ENCODE measurements around the gene C2. TPM values are rescaled to one million over a fixed set of nuclear protein-coding genes. Genes with fewer than 3 reads are reported as not detected.
"Not testable (repeated sequence)": the region's sequence is repeated elsewhere in the genome, so short reads cannot be mapped to it uniquely, and the experiment has no call there.

Gene C2
- total RNA-seq, 4 donors from 2014 or later = 3.3 to 33.4 (median 14.4) TPM

GRCh38 chr6:31979238-31979898 lies 51.9 kb downstream of the C2 start:
- Histone ChIP-seq H3K9me3 (no peaks in the 10 kb centered on the region), H3K36me3 (peaks cover 0 to 25% of the 10 kb centered on the region in 2 donors), H3K4me1 (peaks cover 0 to 25% (median 0%) of the 10 kb centered on the region in 3 donors), H3K4me3 (no peak overlapping the region), H3K27me3 (no peaks in the 10 kb centered on the region), H3K27ac (no peak overlapping the region)
- WGBS, 2 donors (ENCODE audit: low coverage in 1 of 2) = 90 to 92% methylated on average over 2 to 3 of the region's 3 CpGs
- TF ChIP-seq POLR2A (IDR thresholded peaks at IDR 0.05) (no peak), POLR2AphosphoS5 (IDR thresholded peaks at IDR 0.05) (no peak), CTCF (IDR thresholded peaks at IDR 0.05) (no peak), EP300 (IDR thresholded peaks at IDR 0.05) (no peak)
- no peak for ATAC-seq

GRCh38 chr6:31980195-31980876 lies 52.8 kb downstream of the C2 start:
- WGBS, 2 donors (ENCODE audit: low coverage in 1 of 2) = 89 to 100% methylated on average over 2 to 3 of the region's 13 CpGs
- H3K9me3 ChIP-seq, H3K4me3 ChIP-seq, H3K27ac ChIP-seq, H3K27me3 ChIP-seq, ATAC-seq: not testable (repeated sequence)
- peaks cover 0 to 20% (median 0%) of the 10 kb centered on the region in 3 donors for H3K4me1 ChIP-seq
- peaks cover 0 to 21% of the 10 kb centered on the region in 2 donors for H3K36me3 ChIP-seq

GRCh38 chr6:31980998-31981397 lies 53.5 kb downstream of the C2 start:
- H3K9me3 ChIP-seq, H3K27me3 ChIP-seq, H3K27ac ChIP-seq, H3K4me3 ChIP-seq, ATAC-seq: not testable (repeated sequence)
- peaks cover 0 to 20% (median 0%) of the 10 kb centered on the region in 3 donors for H3K4me1 ChIP-seq
- peaks cover 0 to 18% of the 10 kb centered on the region in 2 donors for H3K36me3 ChIP-seq
- WGBS, 2 donors (ENCODE audit: low coverage in 1 of 2) = no CpG with 5 or more reads among the region's 5 CpGs

GRCh38 chr6:31981744-31982143 lies 54.2 kb downstream of the C2 start, which contains the start of gene C4A:
Gene C4A (plus strand): TSS chr6:31982057. CDS start chr6:31982108, 51 bp downstream.
- H3K27me3 ChIP-seq, H3K4me3 ChIP-seq, H3K9me3 ChIP-seq, H3K27ac ChIP-seq: not testable (repeated sequence)
- H3K4me1 ChIP-seq = peaks cover 0 to 20% (median 0%) of the 10 kb centered on the region in 3 donors
- WGBS, 2 donors (ENCODE audit: low coverage in 1 of 2) = no CpG with 5 or more reads among the region's 7 CpGs
- ATAC-seq = peak; percentile 79
- peaks cover 0 to 14% of the 10 kb centered on the region in 2 donors for H3K36me3 ChIP-seq

- H3K9me3 ChIP-seq, H3K36me3 ChIP-seq, H3K4me1 ChIP-seq, H3K27me3 ChIP-seq, ATAC-seq, H3K27ac ChIP-seq, H3K4me3 ChIP-seq: not testable (repeated sequence)
- no CpG with 5 or more reads among the region's 10 CpGs for WGBS, 2 donors (ENCODE audit: low coverage in 1 of 2)
Observed at GRCh38 chr6:31989363-31989762, 61.8 kb downstream of the C2 start.

GRCh38 chr6:31994421-31994820 lies 66.9 kb downstream of the C2 start:
- not testable (repeated sequence) for H3K9me3 ChIP-seq, H3K27ac ChIP-seq, H3K4me3 ChIP-seq, H3K4me1 ChIP-seq, H3K36me3 ChIP-seq, ATAC-seq, H3K27me3 ChIP-seq
- WGBS, 2 donors (ENCODE audit: low coverage in 1 of 2) = no CpG with 5 or more reads among the region's 14 CpGs

Small RNA genes within 50 kb of the gene (small RNA-seq; reads per million reads assigned to genes)
- gene AL645922.1 = 0 reads per million in 4 donors

Other genes starting within 250 kb of the C2 start
- gene LY6G5C, start 246.7 kb upstream of the C2 start, total RNA-seq = 1 to 10 TPM in 1 of 4 donors, under 1 TPM in 1, not detected in 2; 0.94 to 1.9 TPM
- gene ABHD16A, start 224.4 kb upstream of the C2 start, total RNA-seq = 10 to 100 TPM; 37.4 to 49.8 (median 47.2) TPM
- not detected for gene LY6G6F, start 220.9 kb upstream of the C2 start, total RNA-seq
- not detected for gene LY6G6D, start 212.4 kb upstream of the C2 start, total RNA-seq
- not detected for gene LY6G6C, start 206.0 kb upstream of the C2 start, total RNA-seq
- under 1 TPM in 1 of 4 donors, not detected in 3; 0.54 TPM for gene MPIG6B, start 204.3 kb upstream of the C2 start, total RNA-seq
- gene DDAH2, start 198.4 kb upstream of the C2 start, total RNA-seq = 100 to 1,000 TPM in 2 of 4 donors, 10 to 100 TPM in 2; 75.6 to 127 (median 99.0) TPM
- 100 to 1,000 TPM; 191 to 427 (median 276) TPM for gene CLIC1, start 191.2 kb upstream of the C2 start, total RNA-seq
- gene MSH5, start 187.7 kb upstream of the C2 start, total RNA-seq = 10 to 100 TPM in 1 of 4 donors, 1 to 10 TPM in 3; 1.9 to 12.7 (median 6.7) TPM
- 1 to 10 TPM in 1 of 4 donors, under 1 TPM in 1, not detected in 2; 0.93 to 1.1 TPM for gene SAPCD1, start 165.1 kb upstream of the C2 start, total RNA-seq
- under 1 TPM; 0.12 to 0.54 (median 0.31) TPM for gene VWA7, start 150.4 kb upstream of the C2 start, total RNA-seq
- 10 to 100 TPM; 25.4 to 50.6 (median 29.9) TPM for gene VARS1, start 132.0 kb upstream of the C2 start, total RNA-seq
- 10 to 100 TPM; 18.0 to 31.7 (median 28.5) TPM for gene LSM2, start 120.8 kb upstream of the C2 start, total RNA-seq
- 1 to 10 TPM; 1.9 to 3.9 (median 2.6) TPM for gene HSPA1L, start 112.4 kb upstream of the C2 start, total RNA-seq
- 100 to 1,000 TPM; 287 to 496 (median 351) TPM for gene HSPA1A, start 112.2 kb upstream of the C2 start, total RNA-seq
- 100 to 1,000 TPM; 198 to 260 (median 219) TPM for gene HSPA1B, start 100.0 kb upstream of the C2 start, total RNA-seq
- gene NEU1, start 64.9 kb upstream of the C2 start, total RNA-seq = 10 to 100 TPM; 28.2 to 39.1 (median 30.5) TPM
- 1 to 10 TPM in 2 of 4 donors, not detected in 2; 1.1 to 4.5 TPM for gene SLC44A4, start 48.7 kb upstream of the C2 start, total RNA-seq
- 10 to 100 TPM; 29.5 to 43.4 (median 35.5) TPM for gene EHMT2, start 30.0 kb upstream of the C2 start, total RNA-seq
- 1 to 10 TPM in 2 of 4 donors, under 1 TPM in 2; 0.40 to 2.0 (median 0.86) TPM for gene ZBTB12, start 25.6 kb upstream of the C2 start, total RNA-seq
- 10 to 100 TPM in 3 of 4 donors, 1 to 10 TPM in 1; 8.1 to 42.6 (median 23.1) TPM for gene CFB, start 18.4 kb downstream of the C2 start, total RNA-seq
- 10 to 100 TPM; 64.1 to 89.7 (median 70.4) TPM for gene NELFE, start 31.3 kb downstream of the C2 start, total RNA-seq
- gene SKIC2, start 31.5 kb downstream of the C2 start, total RNA-seq = 10 to 100 TPM; 18.8 to 52.5 (median 25.8) TPM
- gene DXO, start 44.4 kb downstream of the C2 start, total RNA-seq = 10 to 100 TPM; 12.3 to 17.4 (median 14.6) TPM
- 100 to 1,000 TPM in 1 of 4 donors, 10 to 100 TPM in 3; 50.4 to 111 (median 81.5) TPM for gene C4A, start 54.3 kb downstream of the C2 start, total RNA-seq
- gene C4B, start 87.1 kb downstream of the C2 start, total RNA-seq = 100 to 1,000 TPM in 1 of 4 donors, 10 to 100 TPM in 3; 45.6 to 259 (median 82.1) TPM
- 1 to 10 TPM in 1 of 4 donors, under 1 TPM in 2, not detected in 1; 0.47 to 1.7 (median 0.81) TPM for gene CYP21A2, start 110.7 kb downstream of the C2 start, total RNA-seq
- 100 to 1,000 TPM; 148 to 394 (median 190) TPM for gene TNXB, start 181.6 kb downstream of the C2 start, total RNA-seq
- 10 to 100 TPM; 13.3 to 26.9 (median 25.2) TPM for gene ATF6B, start 200.5 kb downstream of the C2 start, total RNA-seq
- gene FKBPL, start 202.6 kb downstream of the C2 start, total RNA-seq = 1 to 10 TPM; 2.3 to 4.2 (median 3.7) TPM
- gene PRRT1, start 224.2 kb downstream of the C2 start, total RNA-seq = 1 to 10 TPM; 1.2 to 4.8 (median 3.1) TPM
- gene PPT2, start 226.4 kb downstream of the C2 start, total RNA-seq = 100 to 1,000 TPM in 1 of 4 donors, 10 to 100 TPM in 3; 16.0 to 120 (median 25.5) TPM
- 10 to 100 TPM in 2 of 4 donors, 1 to 10 TPM in 2; 5.0 to 15.1 (median 10.1) TPM for gene EGFL8, start 236.9 kb downstream of the C2 start, total RNA-seq
- gene AGPAT1, start 248.4 kb downstream of the C2 start, total RNA-seq = 10 to 100 TPM; 45.6 to 70.5 (median 54.6) TPM